Caki2 (cell line): ENCODE measurements around the gene BCL2A1. TPM values are rescaled to one million over a fixed set of nuclear protein-coding genes. Genes with fewer than 3 reads are reported as not detected.
"Not testable (repeated sequence)": the region's sequence is repeated elsewhere in the genome, so short reads cannot be mapped to it uniquely, and the experiment has no call there.

Experiments
- DNase-seq: peaks from one replicate; pipeline ENCODE4 v3.0.0-alpha.2; 2015; ENCODE audit warnings: low read depth
- in situ Hi-C: cut with HindIII; loops from 2 replicates; pipeline ENCODE4 v1.10.0; 2016; ENCODE audit warnings: low sequenced_read_pairs, low pct_unique_long_range_greater_than_20kb, mixed read lengths
- total RNA-seq: library from RNA; depleted of rRNA; stranded (reverse); fragments of >200 nt; shearing (Covaris generic); gene quantifications from 2 replicates; pipeline ENCODE4 v1.2.3, GENCODE V29; 2014; ENCODE audit warnings: low replicate concordance; rRNA removed

Gene BCL2A1
- total RNA-seq: 3.7 TPM in 1 of 2 replicates, not detected in the other

- in situ Hi-C loops: no loop called here
- DNase-seq: no peak
These were observed at the start of gene BCL2A1 for GRCh38 chr15:79970624-79971434. Gene BCL2A1 (minus strand): TSS chr15:79971196. CDS start chr15:79971119, 77 bp downstream.

GRCh38 chr15:80020731-80021130, 49.7 kb upstream of the BCL2A1 start:
- no peak for DNase-seq
- in situ Hi-C loops: no loop called here

- DNase-seq, in situ Hi-C loops: not testable (repeated sequence)
These were observed 49.2 kb upstream of the BCL2A1 start for GRCh38 chr15:80020149-80020548.

GRCh38 chr15:80019168-80019745, 48.3 kb upstream of the BCL2A1 start:
- no peak for DNase-seq
- in situ Hi-C loops: no loop called here

GRCh38 chr15:80017139-80017538, 46.1 kb upstream of the BCL2A1 start:
- in situ Hi-C loops, DNase-seq: not testable (repeated sequence)

GRCh38 chr15:80016506-80016905, 45.5 kb upstream of the BCL2A1 start:
- DNase-seq, in situ Hi-C loops: not testable (repeated sequence)

- DNase-seq: no peak
- in situ Hi-C loops: no loop called here
These were observed 44.2 kb upstream of the BCL2A1 start for GRCh38 chr15:80015156-80015555.

GRCh38 chr15:80014186-80014585, 43.2 kb upstream of the BCL2A1 start:
- in situ Hi-C loops, DNase-seq: not testable (repeated sequence)

- DNase-seq: no peak
- in situ Hi-C loops: no loop called here
These were observed 41.2 kb upstream of the BCL2A1 start for GRCh38 chr15:80012060-80012726.

GRCh38 chr15:80011596-80011995, 40.6 kb upstream of the BCL2A1 start:
- DNase-seq: no peak
- in situ Hi-C loops: no loop called here

- not testable (repeated sequence) for DNase-seq
These were observed 40.1 kb upstream of the BCL2A1 start for GRCh38 chr15:80011041-80011523.

GRCh38 chr15:80010131-80010673, 39.2 kb upstream of the BCL2A1 start:
- peak; percentile 45 for DNase-seq
- in situ Hi-C loops: no loop called here

More at GRCh38 chr15:80011041-80011523, 40.1 kb upstream of the BCL2A1 start:
- in situ Hi-C loops: not testable (repeated sequence)

GRCh38 chr15:80007532-80007931, 36.5 kb upstream of the BCL2A1 start:
- DNase-seq: no peak
- in situ Hi-C loops: no loop called here

- no peak for DNase-seq
- in situ Hi-C loops: no loop called here
These were observed 36.0 kb upstream of the BCL2A1 start for GRCh38 chr15:80006946-80007345.

- DNase-seq: no peak
- in situ Hi-C loops: no loop called here
These were observed 33.0 kb upstream of the BCL2A1 start for GRCh38 chr15:80003934-80004472.

GRCh38 chr15:80003171-80003570, 32.2 kb upstream of the BCL2A1 start:
- in situ Hi-C loops: no loop called here
- no peak for DNase-seq

GRCh38 chr15:80002267-80002666, 31.3 kb upstream of the BCL2A1 start:
- DNase-seq: no peak
- in situ Hi-C loops: no loop called here

GRCh38 chr15:79994615-79995014, 23.6 kb upstream of the BCL2A1 start:
- DNase-seq: peak; percentile 58
- in situ Hi-C loops: no loop called here
